HG03432 (cell line): ENCODE measurements around the gene CDH4.

ENCODE experiments used
- ATAC-seq: cut with Tn5 transposase; IDR thresholded peaks from one replicate; pipeline ENCODE4 v1.9.1; 2021; ENCODE audit warnings: mild to moderate bottlenecking, moderate library complexity; ENCODE audit not compliant: unreplicated experiment

The CDH4 gene

GRCh38 chr20:61696181-61696735, 444.2 kb downstream of the CDH4 start:
- no peak for ATAC-seq

- ATAC-seq, result no peak
Measured at GRCh38 chr20:61697666-61698597, 445.9 kb downstream of the CDH4 start.

- ATAC-seq, result no peak
Measured at GRCh38 chr20:61698598-61699494, 446.8 kb downstream of the CDH4 start.

- no peak for ATAC-seq
Measured at GRCh38 chr20:61699495-61700374, 447.7 kb downstream of the CDH4 start.

- no peak for ATAC-seq
Measured at GRCh38 chr20:61700595-61701140, 448.6 kb downstream of the CDH4 start.

- ATAC-seq, result no peak
Measured at GRCh38 chr20:61701401-61701800, 449.3 kb downstream of the CDH4 start.

GRCh38 chr20:61701802-61702201, 449.7 kb downstream of the CDH4 start:
- ATAC-seq, result no peak

- no peak for ATAC-seq
Measured at GRCh38 chr20:61702246-61702645, 450.2 kb downstream of the CDH4 start.

GRCh38 chr20:61704661-61705060, 452.6 kb downstream of the CDH4 start:
- ATAC-seq, result no peak

- ATAC-seq, result no peak
Measured at GRCh38 chr20:61705386-61706258, 453.6 kb downstream of the CDH4 start.

GRCh38 chr20:61706259-61706961, 454.3 kb downstream of the CDH4 start:
- no peak for ATAC-seq

GRCh38 chr20:61708891-61709290, 456.8 kb downstream of the CDH4 start:
- no peak for ATAC-seq

GRCh38 chr20:61710108-61710507, 458.0 kb downstream of the CDH4 start:
- ATAC-seq, result no peak

- ATAC-seq, result no peak
Measured at GRCh38 chr20:61712688-61713087, 460.6 kb downstream of the CDH4 start.

- no peak for ATAC-seq
Measured at GRCh38 chr20:61718361-61719005, 466.4 kb downstream of the CDH4 start.

GRCh38 chr20:61719691-61720347, 467.8 kb downstream of the CDH4 start:
- no peak for ATAC-seq

- ATAC-seq, result no peak
Measured at GRCh38 chr20:61720348-61720696, 468.3 kb downstream of the CDH4 start.
